GM21526 (cell line): ENCODE results near the gene KIF1A.
"Not testable (repeated sequence)": the region's sequence is repeated elsewhere in the genome, so short reads cannot be mapped to it uniquely, and the experiment has no call there.

ENCODE experiments used
- ATAC-seq: cut with Tn5 transposase; IDR thresholded peaks from one replicate; pipeline ENCODE4 v1.9.1; 2021; ENCODE audit warnings: moderate library complexity; ENCODE audit not compliant: unreplicated experiment, low FRiP score

Gene KIF1A

GRCh38 chr2:240846873-240847595 is 27.0 kb upstream of the KIF1A start:
- ATAC-seq: no peak

GRCh38 chr2:240846309-240846708 is 26.3 kb upstream of the KIF1A start:
- not testable (repeated sequence) for ATAC-seq

- ATAC-seq: no peak
Measured at GRCh38 chr2:240840435-240841060, 20.5 kb upstream of the KIF1A start.

GRCh38 chr2:240839152-240840143 is 19.4 kb upstream of the KIF1A start:
- ATAC-seq: no peak

GRCh38 chr2:240837621-240838020 is 17.6 kb upstream of the KIF1A start:
- ATAC-seq: no peak

GRCh38 chr2:240836781-240837467 is 16.9 kb upstream of the KIF1A start:
- no peak for ATAC-seq

GRCh38 chr2:240835528-240835927 is 15.5 kb upstream of the KIF1A start:
- ATAC-seq: no peak

GRCh38 chr2:240834377-240834975 is 14.5 kb upstream of the KIF1A start:
- no peak for ATAC-seq

GRCh38 chr2:240833724-240834285 is 13.8 kb upstream of the KIF1A start:
- no peak for ATAC-seq

- ATAC-seq: no peak
Measured at GRCh38 chr2:240832921-240833494, 13.0 kb upstream of the KIF1A start.

- peak; percentile 83 for ATAC-seq
Measured at GRCh38 chr2:240832205-240832727, 12.2 kb upstream of the KIF1A start.

- ATAC-seq: no peak
Measured at GRCh38 chr2:240831594-240832204, 11.7 kb upstream of the KIF1A start.

- no peak for ATAC-seq
Measured at GRCh38 chr2:240825476-240825875, 5.5 kb upstream of the KIF1A start.

GRCh38 chr2:240823449-240824336 is 3.7 kb upstream of the KIF1A start:
- no peak for ATAC-seq

- ATAC-seq: no peak
Measured at GRCh38 chr2:240822280-240822847, 2.3 kb upstream of the KIF1A start.

- no peak for ATAC-seq
Measured at GRCh38 chr2:240821429-240821778, 1.4 kb upstream of the KIF1A start.

GRCh38 chr2:240820607-240821428 is 799 bp upstream of the KIF1A start:
- ATAC-seq: no peak
